H9 (cell line): ENCODE data around the gene DNAI2. TPM values are rescaled to one million over a fixed set of nuclear protein-coding genes. Genes with fewer than 3 reads are reported as not detected.

Source experiments
- DNase-seq: peaks from one replicate; pipeline ENCODE4 v3.0.0-alpha.2; 2017
- H2AFZ ChIP-seq: one replicate; pipeline ENCODE4 v1.6.1; 2013; ENCODE audit warnings: mild to moderate bottlenecking, low read length, control low read depth, moderate library complexity
- H2AK5ac ChIP-seq: 2 replicates; pipeline ENCODE4 v1.6.1; 2013; ENCODE audit warnings: low read length, control low read depth, mixed read lengths; ENCODE audit not compliant: insufficient read length
- H2BK120ac ChIP-seq: one replicate; pipeline ENCODE4 v1.6.1; 2013; ENCODE audit warnings: low read depth, mild to moderate bottlenecking, low read length, control low read depth, inconsistent platforms; ENCODE audit not compliant: poor library complexity, severe bottlenecking
- H2BK12ac ChIP-seq: 2 replicates; pipeline ENCODE4 v1.6.1; 2013; ENCODE audit warnings: low read length, control low read depth, mixed read lengths, low read depth; ENCODE audit not compliant: insufficient read length
- H2BK15ac ChIP-seq: 2 replicates; pipeline ENCODE4 v1.6.1; 2013; ENCODE audit warnings: low read depth, low read length, control low read depth
- H2BK20ac ChIP-seq: one replicate; pipeline ENCODE4 v1.6.1; 2013; ENCODE audit warnings: low read depth, mild to moderate bottlenecking, low read length, control low read depth, inconsistent platforms; ENCODE audit not compliant: poor library complexity, severe bottlenecking
- H2BK5ac ChIP-seq: 2 replicates; pipeline ENCODE4 v1.6.1; 2013; ENCODE audit warnings: low read length, control low read depth, mixed read lengths; ENCODE audit not compliant: insufficient read length
- H3K14ac ChIP-seq: 2 replicates; pipeline ENCODE4 v1.6.1; 2013; ENCODE audit warnings: low read length, control low read depth; ENCODE audit not compliant: insufficient read depth
- H3K18ac ChIP-seq: 2 replicates; pipeline ENCODE4 v1.6.1; 2013; ENCODE audit warnings: low read depth, mild to moderate bottlenecking, mixed read lengths, low read length, control low read depth; ENCODE audit not compliant: insufficient read length
- H3K23ac ChIP-seq: 2 replicates; pipeline ENCODE4 v1.6.1; 2013; ENCODE audit warnings: low read length, control low read depth, mixed read lengths, low read depth; ENCODE audit not compliant: insufficient read length
- H3K23me2 ChIP-seq: 2 replicates; pipeline ENCODE4 v1.6.1; 2013; ENCODE audit warnings: low read depth, mild to moderate bottlenecking, mixed read lengths, low read length, control low read depth; ENCODE audit not compliant: insufficient read length, poor library complexity, severe bottlenecking
- H3K27ac ChIP-seq: 2 replicates; pipeline ENCODE4 v1.5.1; 2013; ENCODE audit warnings: low read length, control low read depth, mixed read lengths, low read depth; ENCODE audit not compliant: insufficient read length
- H3K27me3 ChIP-seq: 2 replicates; pipeline ENCODE4 v1.6.1; 2013; ENCODE audit warnings: low read length, control low read depth, inconsistent platforms; ENCODE audit not compliant: insufficient read depth
- H3K4ac ChIP-seq: 2 replicates; pipeline ENCODE4 v1.6.1; 2013; ENCODE audit warnings: low read depth, mild to moderate bottlenecking, control low read depth, inconsistent platforms, low read length, moderate library complexity
- H3K4me1 ChIP-seq: 2 replicates; pipeline ENCODE4 v1.6.1; 2013; ENCODE audit warnings: low read length, control low read depth, inconsistent platforms; ENCODE audit not compliant: insufficient read depth
- H3K4me2 ChIP-seq: 2 replicates; pipeline ENCODE4 v1.6.1; 2013; ENCODE audit warnings: low read length, control low read depth, mixed read lengths; ENCODE audit not compliant: insufficient read length, insufficient read depth
- H3K56ac ChIP-seq: 2 replicates; pipeline ENCODE4 v1.6.1; 2013; ENCODE audit warnings: low read depth, mild to moderate bottlenecking, mixed read lengths, low read length, control low read depth; ENCODE audit not compliant: insufficient read length
- H3K79me1 ChIP-seq: 2 replicates; pipeline ENCODE4 v1.6.1; 2013; ENCODE audit warnings: low read depth, mild to moderate bottlenecking, moderate library complexity, low read length, control low read depth, inconsistent platforms; ENCODE audit not compliant: insufficient read depth, poor library complexity, severe bottlenecking
- H3K79me2 ChIP-seq: 2 replicates; pipeline ENCODE4 v1.6.1; 2013; ENCODE audit warnings: low read length, control low read depth, inconsistent platforms; ENCODE audit not compliant: insufficient read depth
- H3K9ac ChIP-seq: 2 replicates; pipeline ENCODE4 v1.6.1; 2013; ENCODE audit warnings: low read length, control low read depth, mixed read lengths; ENCODE audit not compliant: insufficient read length; ENCODE audit errors: extremely low read depth
- H3K9me3 ChIP-seq: one replicate; pipeline ENCODE4 v1.6.1; 2013; ENCODE audit warnings: low read depth, low read length, inconsistent platforms; ENCODE audit not compliant: control insufficient read depth
- H3T11ph ChIP-seq: one replicate; pipeline ENCODE4 v1.6.1; 2013; ENCODE audit warnings: mild to moderate bottlenecking, low read length, control low read depth, inconsistent platforms
- H4K20me1 ChIP-seq: one replicate; pipeline ENCODE4 v1.6.1; 2013; ENCODE audit not compliant: control insufficient read depth, insufficient read length, insufficient read depth
- H4K5ac ChIP-seq: 2 replicates; pipeline ENCODE4 v1.6.1; 2013; ENCODE audit warnings: low read depth, mild to moderate bottlenecking, mixed read lengths, low read length, control low read depth; ENCODE audit not compliant: insufficient read length
- H4K8ac ChIP-seq: replicated peaks from 2 replicates; pipeline ENCODE4 v1.6.1; 2013; ENCODE audit warnings: low read length, control low read depth, mixed read lengths, low read depth; ENCODE audit not compliant: insufficient read length
- H4K91ac ChIP-seq: 2 replicates; pipeline ENCODE4 v1.6.1; 2013; ENCODE audit warnings: low read depth, mild to moderate bottlenecking, moderate library complexity, mixed read lengths, low read length, control low read depth; ENCODE audit not compliant: insufficient read length
- H3K27ac Mint-ChIP-seq, 3 experiments: 2 replicates in 2 of 3; 3 replicates in 1 of 3; pipeline ENCODE4 v1.8.0; 2020 to 2021; ENCODE audit warnings: mixed read lengths in 3 of 3, mild to moderate bottlenecking in 1 of 3, moderate library complexity in 1 of 3
- H3K27me3 Mint-ChIP-seq: 2 replicates; pipeline ENCODE4 v1.8.0; 2021; ENCODE audit warnings: low read depth, mild to moderate bottlenecking, moderate library complexity, mixed read lengths
- H3K36me3 Mint-ChIP-seq, 3 experiments: 2 replicates in 2 of 3; 3 replicates in 1 of 3; pipeline ENCODE4 v1.8.0; 2020 to 2021; ENCODE audit warnings: low read depth in 3 of 3, mixed read lengths in 3 of 3; ENCODE audit not compliant: insufficient read depth in 1 of 3
- H3K4me1 Mint-ChIP-seq, 2 experiments: 2 replicates each; pipeline ENCODE4 v1.8.0; 2020; ENCODE audit warnings: mixed read lengths in 2 of 2
- H3K4me3 Mint-ChIP-seq, 2 experiments: 2 replicates in 1 of 2; 3 replicates in 1 of 2; pipeline ENCODE4 v1.8.0; 2020 to 2021; ENCODE audit warnings: mild to moderate bottlenecking in 2 of 2, mixed read lengths in 2 of 2, moderate library complexity in 1 of 2
- H3K9me3 Mint-ChIP-seq, 2 experiments: 2 replicates in 1 of 2; 3 replicates in 1 of 2; pipeline ENCODE4 v1.8.0; 2020; ENCODE audit warnings: mild to moderate bottlenecking in 2 of 2, mixed read lengths in 2 of 2, moderate library complexity in 1 of 2
- WGBS: extraction: QIAGEN DNeasy Blood & Tissue Kit; methylation state at CpG from one replicate; pipeline ENCODE4 v1.1.7; 2013; ENCODE audit warnings: missing lambda C conversion rate, low lambda C conversion rate, mixed read lengths; ENCODE audit not compliant: insufficient read length; ENCODE audit errors: extremely low coverage; 5-methylcytosine and 5-hydroxymethylcytosine counted together
- total RNA-seq: library from RNA; stranded (reverse); gene quantifications from 2 replicates; pipeline ENCODE4 v1.2.1, GENCODE V29; 2021
- TF ChIP-seq, protein P1 (sequence below): fragments of 200-600 bp; sonication (generic); conservative IDR thresholded peaks from 3 replicates; pipeline ENCODE4 v1.8.0; 2021; ENCODE audit warnings: antibody characterized with exemption, mild to moderate bottlenecking

DNAI2 gene
- total RNA-seq, 1 experiment from 2014 or later: not detected

GRCh38 chr17:74226252-74226651 is 47.8 kb upstream of the DNAI2 start:
- Mint-ChIP-seq H3K4me3 (peak overlapping the region in 1 of 2 experiments; percentile 41; a peak in 1 of 5 replicates), H3K4me1 (peaks cover 8 to 11% of the 10 kb centered on the region in 2 experiments), H3K27ac (peak overlapping the region in 1 of 3 experiments; percentile 86; a peak in 3 of 7 replicates), H3K9me3 (no peaks in the 10 kb centered on the region), H3K36me3 (no peaks in the 10 kb centered on the region), H3K27me3 (peaks cover 4% of the 10 kb centered on the region)
- Histone ChIP-seq H3K4me1 (no peaks in the 10 kb centered on the region), H3K9me3 (no peaks in the 10 kb centered on the region), H4K20me1 (no peaks in the 10 kb centered on the region), H2BK12ac (no peak overlapping the region), H3K4me2 (no peak overlapping the region), H2BK5ac (no peak overlapping the region), H3K23me2 (no peaks in the 10 kb centered on the region), H3K4ac (no peak overlapping the region), H2BK20ac (no peak overlapping the region), H3K23ac (no peak overlapping the region), H3K79me1 (no peaks in the 10 kb centered on the region), H2AFZ (no peak overlapping the region), H3K56ac (no peak overlapping the region), H3T11ph (no peak overlapping the region), H3K9ac (no peak overlapping the region), H2BK120ac (no peak overlapping the region), H3K27me3 (no peaks in the 10 kb centered on the region), H3K14ac (no peak overlapping the region), H4K8ac (no peak overlapping the region), H4K91ac (no peak overlapping the region), H2AK5ac (no peak overlapping the region), H3K27ac (no peak overlapping the region), H2BK15ac (no peak overlapping the region), H3K79me2 (no peaks in the 10 kb centered on the region), H4K5ac (no peak overlapping the region), H3K18ac (no peak overlapping the region)
- no peak for DNase-seq
- no CpG with 5 or more reads among the region's 6 CpGs for WGBS
- TF ChIP-seq, protein P1, sequence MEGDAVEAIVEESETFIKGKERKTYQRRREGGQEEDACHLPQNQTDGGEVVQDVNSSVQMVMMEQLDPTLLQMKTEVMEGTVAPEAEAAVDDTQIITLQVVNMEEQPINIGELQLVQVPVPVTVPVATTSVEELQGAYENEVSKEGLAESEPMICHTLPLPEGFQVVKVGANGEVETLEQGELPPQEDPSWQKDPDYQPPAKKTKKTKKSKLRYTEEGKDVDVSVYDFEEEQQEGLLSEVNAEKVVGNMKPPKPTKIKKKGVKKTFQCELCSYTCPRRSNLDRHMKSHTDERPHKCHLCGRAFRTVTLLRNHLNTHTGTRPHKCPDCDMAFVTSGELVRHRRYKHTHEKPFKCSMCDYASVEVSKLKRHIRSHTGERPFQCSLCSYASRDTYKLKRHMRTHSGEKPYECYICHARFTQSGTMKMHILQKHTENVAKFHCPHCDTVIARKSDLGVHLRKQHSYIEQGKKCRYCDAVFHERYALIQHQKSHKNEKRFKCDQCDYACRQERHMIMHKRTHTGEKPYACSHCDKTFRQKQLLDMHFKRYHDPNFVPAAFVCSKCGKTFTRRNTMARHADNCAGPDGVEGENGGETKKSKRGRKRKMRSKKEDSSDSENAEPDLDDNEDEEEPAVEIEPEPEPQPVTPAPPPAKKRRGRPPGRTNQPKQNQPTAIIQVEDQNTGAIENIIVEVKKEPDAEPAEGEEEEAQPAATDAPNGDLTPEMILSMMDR: no peak
